ENCODE measurements around the gene SEC16B.

SEC16B gene

GRCh38 chr1:177941976-177942375, 27.9 kb downstream of the SEC16B start:
- no peak for DNase-seq (ENCODE audit: low read depth in 2 of 2, low spot score in 1 of 2)

GRCh38 chr1:177940682-177941081, 29.2 kb downstream of the SEC16B start:
- no peak for DNase-seq (ENCODE audit: low read depth in 2 of 2, low spot score in 1 of 2)

GRCh38 chr1:177937931-177938330, 31.9 kb downstream of the SEC16B start:
- DNase-seq (ENCODE audit: low read depth in 2 of 2, low spot score in 1 of 2) = no peak

GRCh38 chr1:177937174-177937770, 32.6 kb downstream of the SEC16B start:
- DNase-seq (ENCODE audit: low read depth in 2 of 2, low spot score in 1 of 2) = no peak

GRCh38 chr1:177935638-177936415, 34.0 kb downstream of the SEC16B start:
- DNase-seq (ENCODE audit: low read depth in 2 of 2, low spot score in 1 of 2) = no peak

GRCh38 chr1:177934927-177935326, 34.9 kb downstream of the SEC16B start:
- no peak for DNase-seq (ENCODE audit: low read depth in 2 of 2, low spot score in 1 of 2)

GRCh38 chr1:177934461-177934860, 35.4 kb downstream of the SEC16B start:
- no peak for DNase-seq (ENCODE audit: low read depth in 2 of 2, low spot score in 1 of 2)

- DNase-seq (ENCODE audit: low read depth in 2 of 2, low spot score in 1 of 2) = no peak
Observed at GRCh38 chr1:177933881-177934280, 36.0 kb downstream of the SEC16B start.

- no peak for DNase-seq (ENCODE audit: low read depth in 2 of 2, low spot score in 1 of 2)
Observed at GRCh38 chr1:177932123-177932522, 37.7 kb downstream of the SEC16B start.

GRCh38 chr1:177928952-177929351, 40.9 kb downstream of the SEC16B start:
- no peak for DNase-seq (ENCODE audit: low read depth in 2 of 2, low spot score in 1 of 2)

GRCh38 chr1:177928194-177928593, 41.7 kb downstream of the SEC16B start:
- no peak for DNase-seq (ENCODE audit: low read depth in 2 of 2, low spot score in 1 of 2)

- DNase-seq (ENCODE audit: low read depth in 2 of 2, low spot score in 1 of 2) = no peak
Observed at GRCh38 chr1:177927021-177927596, 42.7 kb downstream of the SEC16B start.

GRCh38 chr1:177926201-177926600, 43.7 kb downstream of the SEC16B start:
- DNase-seq (ENCODE audit: low read depth in 2 of 2, low spot score in 1 of 2) = no peak

GRCh38 chr1:177925006-177925405, 44.9 kb downstream of the SEC16B start:
- DNase-seq (ENCODE audit: low read depth in 2 of 2, low spot score in 1 of 2) = no peak

- no peak for DNase-seq (ENCODE audit: low read depth in 2 of 2, low spot score in 1 of 2)
Observed at GRCh38 chr1:177923441-177923840, 46.4 kb downstream of the SEC16B start.

GRCh38 chr1:177922209-177922608, 47.6 kb downstream of the SEC16B start:
- DNase-seq (ENCODE audit: low read depth in 2 of 2, low spot score in 1 of 2) = no peak

GRCh38 chr1:177921590-177921989, 48.3 kb downstream of the SEC16B start:
- DNase-seq (ENCODE audit: low read depth in 2 of 2, low spot score in 1 of 2) = no peak

- DNase-seq (ENCODE audit: low read depth in 2 of 2, low spot score in 1 of 2) = no peak
Observed at GRCh38 chr1:177920091-177920490, 49.8 kb downstream of the SEC16B start.

GRCh38 chr1:177915641-177916040, 54.2 kb downstream of the SEC16B start:
- no peak for DNase-seq (ENCODE audit: low read depth in 2 of 2, low spot score in 1 of 2)

- no peak for DNase-seq (ENCODE audit: low read depth in 2 of 2, low spot score in 1 of 2)
Observed at GRCh38 chr1:177914603-177915002, 55.3 kb downstream of the SEC16B start.

- no peak for DNase-seq (ENCODE audit: low read depth in 2 of 2, low spot score in 1 of 2)
Observed at GRCh38 chr1:177913762-177914540, 55.9 kb downstream of the SEC16B start.

- DNase-seq (ENCODE audit: low read depth in 2 of 2, low spot score in 1 of 2) = no peak
Observed at GRCh38 chr1:177912991-177913390, 56.9 kb downstream of the SEC16B start.

All from stimulated activated CD8-positive, alpha-beta memory T cell treated with anti-CD3 and anti-CD28 coated beads, Interleukin-4, amount 100 ng/mL, for 1 hour (primary cell).